Prostate gland (tissue), 2 donors: ENCODE data around the gene NOS1AP. TPM values are rescaled to one million over a fixed set of nuclear protein-coding genes. Genes with fewer than 3 reads are reported as not detected.

Experiments used
- DNase-seq: peaks from one replicate; pipeline ENCODE4 v3.0.0-alpha.2; 2019; ENCODE audit warnings: low spot score
- H3K27ac ChIP-seq, 2 donors: fragments of 200-600 bp; sonication (generic); 2 replicates each; pipeline ENCODE4 v1.5.1; 2017 to 2019
- H3K27me3 ChIP-seq: fragments of 200-600 bp; sonication (generic); replicated peaks from 2 replicates; pipeline ENCODE4 v1.5.1; 2019; ENCODE audit not compliant: insufficient read depth
- H3K36me3 ChIP-seq, 2 donors: fragments of 200-600 bp; sonication (generic); 1 replicate in 1 of 2; 2 replicates in 1 of 2; pipeline versions ENCODE4 v1.5.1 to v1.8.1; 2017 to 2019
- H3K4me1 ChIP-seq: fragments of 200-600 bp; sonication (generic); replicated peaks from 2 replicates; pipeline ENCODE4 v1.5.1; 2019
- H3K4me3 ChIP-seq, 2 donors: fragments of 200-600 bp; sonication (generic); 2 replicates each; pipeline ENCODE4 v1.5.1; 2017 to 2019
- H3K9me3 ChIP-seq: fragments of 200-600 bp; sonication (generic); 2 replicates; pipeline ENCODE4 v1.5.1; 2017
- CTCF ChIP-seq, 4 experiments: fragments of 200-600 bp in 2 of 4; fragments of 450-650 bp in 2 of 4; sonication (generic) in 2 of 4; IDR thresholded peaks; 1 replicate in 3 of 4; 2 replicates in 1 of 4; pipeline ENCODE4 v1.5.1; 2016 to 2019; ENCODE audit warnings: antibody characterized with exemption in 4 of 4, mild to moderate bottlenecking in 2 of 4, moderate library complexity in 2 of 4
- POLR2A ChIP-seq: fragments of 450-650 bp; IDR thresholded peaks from one replicate; pipeline ENCODE4 v1.6.1; 2016; ENCODE audit warnings: antibody characterized with exemption, mild to moderate bottlenecking
- POLR2AphosphoS5 ChIP-seq: sonication (generic); formaldehyde crosslinking; IDR thresholded peaks from one replicate; pipeline ENCODE4 v1.6.1; 2017; ENCODE audit warnings: antibody characterized with exemption
- WGBS: methylation state at CpG from one replicate; pipeline ENCODE4 v1.1.5; 2018; 5-methylcytosine and 5-hydroxymethylcytosine counted together
- intact Hi-C: fragments of 100-400 bp; cut with DNase I; formaldehyde crosslinking; loops from one replicate; pipeline ENCODE4 v1.14.2; 2022
- total RNA-seq, 2 donors: library from RNA; depleted of rRNA; stranded (reverse); fragments of >200 nt; gene quantifications; one replicate each; pipeline ENCODE4 v1.1.0, GENCODE V29; 2016

Gene NOS1AP
- total RNA-seq, 2 donors from 2014 or later: 9.9 to 11.0 TPM

GRCh38 chr1:162396201-162396906, 326.9 kb downstream of the NOS1AP start:
- Histone ChIP-seq H3K4me1 (no peaks in the 10 kb centered on the region), H3K9me3 (no peaks in the 10 kb centered on the region), H3K27me3 (no peaks in the 10 kb centered on the region), H3K36me3 (no peaks in the 10 kb centered on the region), H3K27ac (no peak overlapping the region), H3K4me3 (no peak overlapping the region)
- DNase-seq: peak; percentile 1
- 91% methylated on average over 3 of the region's 3 CpGs for WGBS
- TF ChIP-seq CTCF (IDR thresholded peaks at IDR 0.05): no peak
- no peak for TF ChIP-seq POLR2A
- no peak for TF ChIP-seq POLR2AphosphoS5
- intact Hi-C loops: loop anchor here (10.0 kb wide), 2 partner anchors 122 to 182 kb away; no protein-coding TSS in a partner anchor

- intact Hi-C loops: loop anchor here (10.0 kb wide), 2 partner anchors 122 to 182 kb away; no protein-coding TSS in a partner anchor
- peak; percentile 1 for DNase-seq
- Histone ChIP-seq H3K4me3 (no peak overlapping the region), H3K36me3 (no peaks in the 10 kb centered on the region), H3K9me3 (no peaks in the 10 kb centered on the region), H3K27me3 (no peaks in the 10 kb centered on the region), H3K4me1 (no peaks in the 10 kb centered on the region), H3K27ac (no peak overlapping the region)
- TF ChIP-seq POLR2A (no peak), POLR2AphosphoS5 (no peak), CTCF (IDR thresholded peaks at IDR 0.05) (no peak)
- WGBS: 92% methylated on average over 3 of the region's 3 CpGs
Measured at GRCh38 chr1:162397039-162397448, 327.6 kb downstream of the NOS1AP start.

- DNase-seq: no peak
- Histone ChIP-seq H3K4me3 (no peak overlapping the region), H3K27me3 (no peaks in the 10 kb centered on the region), H3K27ac (no peak overlapping the region), H3K9me3 (no peaks in the 10 kb centered on the region), H3K36me3 (no peaks in the 10 kb centered on the region), H3K4me1 (no peaks in the 10 kb centered on the region)
- TF ChIP-seq CTCF (IDR thresholded peaks at IDR 0.05) (no peak), POLR2AphosphoS5 (no peak), POLR2A (no peak)
- intact Hi-C loops: loop anchor here (10.0 kb wide), 2 partner anchors 123 to 183 kb away; no protein-coding TSS in a partner anchor
- WGBS: 63% methylated on average over 3 of the region's 3 CpGs
Measured at GRCh38 chr1:162397943-162398560, 328.6 kb downstream of the NOS1AP start.

- Histone ChIP-seq H3K4me3 (no peak overlapping the region), H3K36me3 (no peaks in the 10 kb centered on the region), H3K27ac (no peak overlapping the region), H3K4me1 (no peaks in the 10 kb centered on the region), H3K27me3 (no peaks in the 10 kb centered on the region), H3K9me3 (no peaks in the 10 kb centered on the region)
- WGBS: 83% methylated on average over 8 of the region's 8 CpGs
- intact Hi-C loops: loop anchor here (10.0 kb wide), 2 partner anchors 124 to 184 kb away; no protein-coding TSS in a partner anchor
- TF ChIP-seq POLR2AphosphoS5: no peak
- no peak for TF ChIP-seq POLR2A
- no peak for TF ChIP-seq CTCF (IDR thresholded peaks at IDR 0.05)
- DNase-seq: no peak
Measured at GRCh38 chr1:162398999-162399580, 329.6 kb downstream of the NOS1AP start.
